NB4 (cell line): Measurements from ENCODE around the gene AZGP1.

ENCODE experiments used
- CTCF ChIP-seq: IDR thresholded peaks from one replicate; pipeline ENCODE4 v1.5.1; 2012; ENCODE audit warnings: low read depth, low read length
- MAX ChIP-seq: IDR thresholded peaks from 2 replicates; pipeline ENCODE4 v1.6.1; 2011; ENCODE audit warnings: low read depth, low read length
- POLR2A ChIP-seq: IDR thresholded peaks from 2 replicates; pipeline ENCODE4 v1.6.1; 2011; ENCODE audit warnings: mild to moderate bottlenecking; ENCODE audit not compliant: insufficient read length; ENCODE audit errors: extremely low read depth

- no peak for TF ChIP-seq CTCF
- TF ChIP-seq POLR2A: no peak
- TF ChIP-seq MAX: no peak
Observed at GRCh38 chr7:99938296-99938695, 37.5 kb downstream of the AZGP1 start.
